Stimulated activated CD8-positive, alpha-beta memory T cell treated with anti-CD3 and anti-CD28 coated beads, Interleukin-15, amount 100 ng/mL, for 48 hours (primary cell): Measurements from ENCODE around the gene TAAR6.
"Not testable (repeated sequence)": the region's sequence is repeated elsewhere in the genome, so short reads cannot be mapped to it uniquely, and the experiment has no call there.

Experiments used
- DNase-seq, 2 donors: peaks; one replicate each; pipeline ENCODE4 v3.0.0-alpha.2; 2020; ENCODE audit warnings: low read depth in 2 of 2

Gene TAAR6

GRCh38 chr6:132590362-132590761 is 20.2 kb downstream of the TAAR6 start:
- DNase-seq, result no peak

GRCh38 chr6:132592855-132593254 is 22.7 kb downstream of the TAAR6 start:
- no peak for DNase-seq

DNA sequence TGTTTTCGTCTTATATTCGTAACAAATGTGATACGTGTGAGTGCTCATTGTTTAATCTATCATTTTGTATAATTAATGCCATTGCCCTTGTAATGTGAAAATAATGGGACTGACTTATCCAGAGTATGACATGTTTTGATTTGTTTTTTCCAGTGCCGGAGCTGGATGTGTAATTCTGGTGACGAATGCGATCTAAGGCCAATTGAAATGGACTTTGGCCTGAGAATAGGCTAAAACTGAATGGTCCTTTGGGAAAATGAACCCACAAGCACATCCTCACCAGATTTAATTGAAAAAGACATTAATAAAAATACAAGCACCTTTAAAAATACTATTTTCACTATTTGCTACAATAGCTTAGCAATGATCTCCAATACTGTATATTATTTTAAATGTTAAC is 26.1 kb downstream of the TAAR6 start:
- no peak for DNase-seq

DNA sequence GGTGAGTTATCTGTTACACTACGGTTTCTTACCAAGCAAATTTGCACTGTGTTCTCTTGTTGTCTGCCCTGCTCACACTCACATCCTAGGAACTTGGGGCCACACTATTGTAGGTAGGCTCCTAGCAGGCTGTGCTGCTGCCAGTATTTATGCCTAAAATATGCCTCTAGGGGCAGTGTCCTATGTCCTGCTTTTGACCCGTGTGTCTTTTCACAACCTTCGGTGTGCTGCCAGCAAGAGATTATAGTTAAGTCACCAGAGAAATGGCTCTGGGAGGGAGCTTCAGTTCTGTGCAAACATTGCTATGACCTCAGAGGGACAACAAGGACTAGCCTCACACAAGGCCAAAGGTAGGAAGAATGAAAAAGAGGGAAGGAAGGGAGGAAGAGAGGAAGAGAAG is 28.4 kb downstream of the TAAR6 start:
- no peak for DNase-seq

DNA sequence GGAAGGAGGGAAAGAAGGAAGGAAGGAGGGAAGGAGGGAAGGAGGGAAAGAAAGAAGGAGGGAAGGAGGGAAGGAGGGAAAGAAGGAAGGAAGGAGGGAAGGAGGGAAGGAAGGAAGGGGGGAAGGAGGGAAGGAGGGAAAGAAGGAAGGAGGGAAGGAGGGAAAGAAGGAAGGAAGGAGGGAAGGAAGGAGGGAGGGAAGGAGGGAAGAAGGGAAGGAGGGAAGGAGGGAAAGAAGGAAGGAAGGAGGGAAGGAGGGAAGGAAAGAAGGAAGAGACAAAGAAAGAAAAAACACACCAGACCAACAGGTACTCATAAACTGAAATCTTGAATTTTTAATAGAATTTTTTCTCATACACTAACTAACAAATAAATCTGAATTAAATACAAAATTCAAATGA is 30.8 kb downstream of the TAAR6 start:
- not testable (repeated sequence) for DNase-seq

GRCh38 chr6:132604635-132605152 is 34.6 kb downstream of the TAAR6 start:
- DNase-seq, result no peak

DNA sequence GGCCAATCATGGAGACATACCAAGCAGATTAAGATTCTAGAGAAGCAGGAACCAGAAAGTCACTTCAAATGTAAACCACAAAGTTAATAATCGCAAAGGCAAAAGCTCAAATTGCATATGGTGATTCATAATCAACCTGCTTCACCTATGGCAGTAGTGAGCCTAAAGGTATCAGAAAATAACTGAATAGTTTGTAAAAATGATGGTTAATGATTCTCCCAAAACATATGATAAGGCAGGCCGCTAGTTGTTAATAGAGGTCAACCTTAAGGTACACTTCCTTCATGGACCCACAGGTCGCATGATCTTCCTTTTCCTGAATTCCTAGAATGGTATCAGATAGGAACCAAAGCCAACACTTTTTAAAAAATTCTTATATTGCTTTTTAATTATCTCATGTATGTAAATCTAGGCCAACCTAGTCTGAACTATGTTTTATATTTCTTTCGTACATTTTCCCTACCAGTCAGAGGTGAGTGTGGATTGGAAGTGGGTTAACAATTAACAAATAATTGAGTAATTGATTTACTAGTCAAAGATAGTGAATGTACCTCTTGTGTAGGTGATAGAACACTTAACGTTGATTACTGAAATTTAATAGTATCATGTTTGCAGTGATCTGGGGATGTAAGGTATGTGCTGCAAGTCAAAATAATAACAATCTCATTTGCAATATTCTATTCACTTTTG is 37.6 kb downstream of the TAAR6 start:
- no peak for DNase-seq

- DNase-seq, result no peak
Observed at GRCh38 chr6:132611616-132612015, 41.5 kb downstream of the TAAR6 start.

- no peak for DNase-seq
Observed at GRCh38 chr6:132612449-132613108, 42.5 kb downstream of the TAAR6 start.

DNA sequence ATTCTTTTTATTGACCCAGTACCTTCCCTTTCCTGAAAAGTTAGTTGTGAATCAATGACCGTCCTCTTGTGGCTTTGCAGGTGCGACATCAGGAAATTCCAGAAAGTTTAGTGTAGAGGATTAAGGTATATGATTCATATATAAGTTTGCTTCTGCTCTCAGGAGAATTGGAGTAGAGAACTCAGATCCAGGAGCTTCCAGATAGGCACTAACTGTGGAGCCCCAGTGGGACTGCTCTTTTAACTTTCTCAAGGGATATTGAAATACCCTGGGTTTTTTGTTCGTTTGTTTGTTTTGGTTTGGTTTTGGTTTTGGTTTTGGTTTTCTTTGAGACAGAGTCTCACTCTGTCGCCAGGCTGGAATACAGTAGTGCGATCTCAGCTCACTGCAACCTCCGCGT is 44.4 kb downstream of the TAAR6 start:
- DNase-seq, result no peak

DNA sequence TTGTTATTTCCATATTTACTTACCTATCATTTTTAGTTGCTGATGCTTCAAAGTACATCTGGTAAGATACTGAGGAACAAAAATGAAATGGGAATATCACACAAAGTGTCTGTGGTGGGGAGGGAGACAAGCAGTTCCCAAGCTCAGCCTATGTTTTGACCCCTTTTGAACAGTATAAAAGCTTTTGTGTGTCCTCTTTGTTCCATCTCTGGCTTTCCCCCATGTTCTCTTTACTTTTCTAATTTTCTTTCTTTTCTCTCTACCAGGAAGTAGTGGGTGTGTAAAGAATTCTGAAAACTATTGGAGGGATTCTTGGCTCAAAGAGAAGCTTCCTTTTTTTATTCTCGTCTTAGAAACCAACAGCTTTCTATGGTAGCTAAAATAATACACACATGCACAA is 46.6 kb downstream of the TAAR6 start:
- DNase-seq, result no peak
